Astrocyte (in vitro differentiated cells and primary cell): ENCODE measurements around the gene OSBPL2.

Experiments used
- CTCF ChIP-seq: IDR thresholded peaks from 2 replicates; pipeline ENCODE4 v1.5.1; 2011; ENCODE audit warnings: low read depth, mild to moderate bottlenecking, inconsistent platforms, low read length, moderate library complexity; ENCODE audit not compliant: insufficient read depth
- EZH2 ChIP-seq: IDR thresholded peaks from 2 replicates; pipeline ENCODE4 v1.6.1; 2012; ENCODE audit warnings: mild to moderate bottlenecking, low read length, inconsistent platforms; ENCODE audit not compliant: insufficient read depth

- no peak for TF ChIP-seq CTCF
- TF ChIP-seq EZH2: no peak
Measured at GRCh38 chr20:62198931-62199330, 39.4 kb upstream of the OSBPL2 start.
